Stimulated activated CD4-positive, alpha-beta T cell treated with anti-CD3 and anti-CD28 coated beads, Interleukin-15, amount 100 ng/mL, for 1 hour (primary cell): ENCODE data around the gene ZMYM2.

Source experiments
- DNase-seq, 2 donors: peaks; one replicate each; pipeline ENCODE4 v3.0.0-alpha.2; 2020; ENCODE audit warnings: low read depth in 1 of 2, low spot score in 1 of 2

The ZMYM2 gene

GRCh38 chr13:20044086-20044485, 85.6 kb downstream of the ZMYM2 start:
- no peak for DNase-seq

- DNase-seq = no peak
Observed at GRCh38 chr13:20045950-20046548, 87.5 kb downstream of the ZMYM2 start.

GRCh38 chr13:20049558-20050473, 91.3 kb downstream of the ZMYM2 start:
- DNase-seq = no peak

GRCh38 chr13:20051366-20051765, 92.8 kb downstream of the ZMYM2 start:
- no peak for DNase-seq

- no peak for DNase-seq
Observed at GRCh38 chr13:20053016-20053415, 94.5 kb downstream of the ZMYM2 start.

- DNase-seq = no peak
Observed at GRCh38 chr13:20053891-20054290, 95.4 kb downstream of the ZMYM2 start.

- no peak for DNase-seq
Observed at GRCh38 chr13:20054586-20054985, 96.1 kb downstream of the ZMYM2 start.

- no peak for DNase-seq
Observed at GRCh38 chr13:20057214-20057613, 98.7 kb downstream of the ZMYM2 start.

GRCh38 chr13:20057963-20058362, 99.4 kb downstream of the ZMYM2 start:
- DNase-seq = no peak

GRCh38 chr13:20058476-20058875, 99.9 kb downstream of the ZMYM2 start:
- no peak for DNase-seq

- no peak for DNase-seq
Observed at GRCh38 chr13:20064128-20064527, 105.6 kb downstream of the ZMYM2 start.

- DNase-seq = no peak
Observed at GRCh38 chr13:20065516-20065915, 107.0 kb downstream of the ZMYM2 start.

- DNase-seq = no peak
Observed at GRCh38 chr13:20069956-20070355, 111.4 kb downstream of the ZMYM2 start.

GRCh38 chr13:20073775-20074174, 115.2 kb downstream of the ZMYM2 start:
- DNase-seq = no peak

- DNase-seq = no peak
Observed at GRCh38 chr13:20074966-20075365, 116.4 kb downstream of the ZMYM2 start.

- DNase-seq = no peak
Observed at GRCh38 chr13:20077086-20077485, 118.6 kb downstream of the ZMYM2 start.

- DNase-seq = no peak
Observed at GRCh38 chr13:20080377-20081164, 122.0 kb downstream of the ZMYM2 start.

- DNase-seq = no peak
Observed at GRCh38 chr13:20090349-20090748, 131.8 kb downstream of the ZMYM2 start.

- no peak for DNase-seq
Observed at GRCh38 chr13:20093951-20094350, 135.4 kb downstream of the ZMYM2 start.

- DNase-seq = no peak
Observed at GRCh38 chr13:20099319-20099718, 140.8 kb downstream of the ZMYM2 start.

GRCh38 chr13:20101467-20102316, 143.2 kb downstream of the ZMYM2 start:
- DNase-seq = no peak
